GM12872 (cell line): ENCODE measurements around the gene BACH2.

ENCODE experiments used
- TF ChIP-seq, protein P1 (sequence below): IDR thresholded peaks from 3 replicates; pipeline ENCODE4 v1.5.1; 2011; ENCODE audit warnings: low read depth, mild to moderate bottlenecking, low read length, moderate library complexity; ENCODE audit not compliant: insufficient read depth

BACH2 gene

DNA sequence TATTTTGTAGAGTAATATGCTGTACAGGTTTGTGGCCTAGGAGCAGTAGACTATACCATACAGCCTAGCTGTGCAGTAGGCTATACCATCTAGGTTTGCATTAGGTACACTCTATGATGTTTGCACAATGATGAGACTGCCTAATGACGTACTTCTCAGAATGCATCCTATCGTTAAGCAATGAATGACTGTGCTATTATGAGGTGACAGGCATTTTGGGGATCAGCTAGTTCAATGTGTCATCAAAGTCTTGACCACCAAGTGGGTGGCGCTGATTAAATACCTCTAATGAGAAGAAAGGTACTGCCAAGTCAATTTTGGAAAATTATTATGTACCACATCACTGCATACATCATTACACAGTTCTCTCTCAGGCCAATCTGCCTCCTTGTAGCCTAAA lies 190.2 kb downstream of the BACH2 start:
- TF ChIP-seq, protein P1, sequence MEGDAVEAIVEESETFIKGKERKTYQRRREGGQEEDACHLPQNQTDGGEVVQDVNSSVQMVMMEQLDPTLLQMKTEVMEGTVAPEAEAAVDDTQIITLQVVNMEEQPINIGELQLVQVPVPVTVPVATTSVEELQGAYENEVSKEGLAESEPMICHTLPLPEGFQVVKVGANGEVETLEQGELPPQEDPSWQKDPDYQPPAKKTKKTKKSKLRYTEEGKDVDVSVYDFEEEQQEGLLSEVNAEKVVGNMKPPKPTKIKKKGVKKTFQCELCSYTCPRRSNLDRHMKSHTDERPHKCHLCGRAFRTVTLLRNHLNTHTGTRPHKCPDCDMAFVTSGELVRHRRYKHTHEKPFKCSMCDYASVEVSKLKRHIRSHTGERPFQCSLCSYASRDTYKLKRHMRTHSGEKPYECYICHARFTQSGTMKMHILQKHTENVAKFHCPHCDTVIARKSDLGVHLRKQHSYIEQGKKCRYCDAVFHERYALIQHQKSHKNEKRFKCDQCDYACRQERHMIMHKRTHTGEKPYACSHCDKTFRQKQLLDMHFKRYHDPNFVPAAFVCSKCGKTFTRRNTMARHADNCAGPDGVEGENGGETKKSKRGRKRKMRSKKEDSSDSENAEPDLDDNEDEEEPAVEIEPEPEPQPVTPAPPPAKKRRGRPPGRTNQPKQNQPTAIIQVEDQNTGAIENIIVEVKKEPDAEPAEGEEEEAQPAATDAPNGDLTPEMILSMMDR, result no peak

DNA sequence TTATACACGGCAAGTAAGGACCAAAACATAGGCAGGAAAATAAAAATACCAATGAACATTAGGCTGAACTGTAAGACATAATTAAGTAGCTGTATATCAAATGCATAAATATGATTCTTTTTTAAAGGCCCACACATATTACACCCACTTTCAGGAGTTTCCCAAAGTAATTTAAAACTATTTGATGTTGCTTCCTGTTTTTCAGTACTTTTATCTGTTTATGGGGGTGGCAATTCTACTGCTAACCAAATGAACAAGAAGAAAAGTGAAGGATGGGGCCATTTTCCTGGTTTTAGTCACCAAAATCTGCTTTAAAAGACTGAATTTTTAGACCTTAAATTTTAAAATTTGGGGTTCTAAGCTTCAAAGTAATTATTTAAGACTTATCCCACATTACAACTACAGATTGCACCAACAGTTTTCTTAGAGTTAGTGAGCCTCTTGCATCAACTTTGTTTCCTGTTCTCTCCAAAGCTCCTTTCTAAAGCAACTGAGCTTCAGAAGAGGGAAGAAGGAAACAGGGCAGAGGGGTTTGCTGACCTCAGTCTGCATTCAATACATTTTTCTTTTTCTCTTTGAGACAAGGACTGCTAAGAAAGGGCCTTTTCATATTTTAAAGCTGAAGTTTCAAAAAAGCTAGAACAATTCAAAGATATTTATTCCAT lies 191.0 kb downstream of the BACH2 start:
- TF ChIP-seq, protein P1, result no peak

DNA sequence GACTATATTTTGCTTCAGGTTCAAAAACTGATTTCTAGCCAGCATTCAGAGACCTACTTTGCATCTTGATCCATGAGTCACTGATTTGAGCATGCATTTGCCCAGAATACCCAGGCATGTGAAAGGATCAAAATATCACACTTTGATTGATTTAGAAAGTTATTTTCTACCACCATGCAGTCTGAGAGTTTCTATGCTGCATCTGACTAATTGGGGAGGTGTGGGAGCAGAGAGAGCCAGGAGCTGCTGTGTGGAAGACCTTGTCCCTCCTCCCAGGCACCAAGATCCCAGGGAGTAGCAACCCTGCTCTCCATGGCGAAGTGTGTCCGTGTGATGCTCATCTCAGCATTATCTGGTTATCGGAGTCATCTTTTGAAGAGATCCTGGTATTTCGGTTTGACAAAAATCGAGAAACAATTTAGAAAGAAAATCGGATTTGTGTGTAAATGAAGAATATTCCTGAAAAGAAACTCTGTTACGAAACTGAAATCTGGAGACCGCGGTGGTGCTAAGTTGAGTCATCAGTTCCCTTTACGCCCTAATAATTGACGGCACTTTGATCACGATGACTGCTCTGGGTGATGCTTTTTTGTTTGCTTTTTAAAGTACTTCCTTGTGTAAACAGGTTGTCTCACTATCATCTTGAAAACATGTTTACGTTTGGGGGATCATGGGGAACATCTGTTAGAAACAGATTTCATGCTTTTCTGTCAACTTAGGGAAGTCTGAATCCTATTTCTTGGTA lies 193.4 kb downstream of the BACH2 start:
- TF ChIP-seq, protein P1, result no peak

DNA sequence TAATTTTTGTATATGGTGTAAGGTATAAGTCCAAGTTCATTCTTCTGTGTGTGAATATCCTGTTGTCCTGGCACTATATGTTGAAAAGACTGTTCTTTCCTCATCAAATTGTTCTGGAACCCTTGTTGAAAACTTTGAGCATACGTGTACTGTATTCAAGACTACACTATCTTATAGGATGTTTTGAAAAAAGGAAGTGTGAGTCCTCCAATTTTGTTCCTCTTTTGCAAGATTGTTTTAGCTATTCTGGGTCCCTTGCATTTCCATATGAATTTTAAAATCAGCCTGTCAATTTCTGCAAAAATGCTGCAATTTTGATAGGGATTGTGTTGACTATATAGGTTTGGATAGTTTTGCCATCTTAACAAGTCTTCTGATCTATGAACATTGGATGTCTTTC lies 195.2 kb downstream of the BACH2 start:
- TF ChIP-seq, protein P1, result no peak

DNA sequence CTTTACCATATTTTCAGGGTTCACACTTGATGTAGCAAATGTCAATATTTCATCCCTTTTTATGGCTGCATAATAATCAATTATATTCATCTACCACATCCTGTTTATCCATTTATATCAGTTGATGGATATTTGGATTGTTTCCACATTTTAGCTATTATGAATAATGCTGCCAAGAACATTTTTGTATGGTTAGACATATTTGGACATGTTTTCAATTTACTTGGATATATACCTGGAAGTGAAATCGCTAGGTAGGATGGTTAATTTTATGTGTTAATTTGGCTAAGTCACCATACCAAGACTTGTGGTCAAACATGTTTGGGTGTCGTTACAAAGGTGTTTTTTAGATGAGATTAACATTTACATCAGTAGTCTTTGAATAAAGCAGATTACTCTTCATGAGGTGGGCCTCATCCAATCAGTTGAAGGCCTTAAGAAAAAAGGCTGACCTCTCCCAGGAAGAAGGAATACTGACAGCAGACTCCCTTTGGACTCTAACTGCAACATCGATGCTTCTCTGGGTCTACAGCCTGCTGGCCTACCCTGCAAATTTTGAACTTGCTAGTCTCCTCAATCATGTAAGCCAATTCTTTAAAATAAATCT lies 196.5 kb downstream of the BACH2 start:
- TF ChIP-seq, protein P1, result no peak

DNA sequence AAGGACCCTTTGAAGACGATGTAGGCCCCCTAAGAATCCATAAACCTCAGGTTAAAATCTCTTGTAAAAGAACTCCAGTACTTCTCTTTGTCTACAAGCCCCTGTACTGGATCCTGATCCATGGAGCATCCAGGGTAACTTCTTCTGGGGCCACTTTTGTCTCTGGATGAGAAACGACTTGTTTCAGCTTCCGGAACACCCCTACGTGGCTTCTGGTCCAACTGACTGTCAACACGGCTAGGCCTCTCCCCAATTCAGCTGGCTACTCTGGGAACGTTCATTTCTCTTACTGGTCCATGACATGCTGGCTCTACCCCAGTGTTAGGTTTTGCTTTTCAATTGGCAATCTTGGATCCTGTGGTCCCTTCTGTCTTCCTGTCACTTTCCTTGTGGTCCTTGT lies 198.0 kb downstream of the BACH2 start:
- TF ChIP-seq, protein P1, result no peak

DNA sequence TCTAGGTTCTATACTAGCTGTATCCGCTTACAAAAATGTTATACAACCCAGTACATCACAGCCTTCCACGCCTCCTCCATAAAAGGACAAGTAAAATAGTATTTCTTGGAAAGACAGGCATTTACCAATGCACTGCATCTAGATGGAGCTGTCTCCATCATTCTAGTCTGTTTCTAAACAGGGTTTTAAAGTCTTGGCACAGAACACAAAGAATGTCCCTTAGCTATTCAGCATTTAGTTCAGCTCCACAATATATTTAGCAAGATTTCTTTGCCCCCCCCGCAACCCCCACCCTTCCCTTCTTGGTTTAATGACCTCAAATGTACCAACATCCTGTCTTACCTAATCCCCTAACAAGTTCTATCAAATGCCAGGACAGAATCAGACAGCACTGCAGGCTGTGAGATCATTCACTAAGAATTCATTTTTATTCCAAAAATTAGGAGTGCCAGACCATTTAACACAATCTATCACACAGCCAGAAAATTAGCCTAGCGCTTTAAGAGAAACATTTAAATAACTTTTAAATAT lies 198.6 kb downstream of the BACH2 start:
- TF ChIP-seq, protein P1, result no peak
